ENCODE data around the gene TFDP3. TPM values are rescaled to one million over a fixed set of nuclear protein-coding genes. Genes with fewer than 3 reads are reported as not detected.

The TFDP3 gene, protein sequence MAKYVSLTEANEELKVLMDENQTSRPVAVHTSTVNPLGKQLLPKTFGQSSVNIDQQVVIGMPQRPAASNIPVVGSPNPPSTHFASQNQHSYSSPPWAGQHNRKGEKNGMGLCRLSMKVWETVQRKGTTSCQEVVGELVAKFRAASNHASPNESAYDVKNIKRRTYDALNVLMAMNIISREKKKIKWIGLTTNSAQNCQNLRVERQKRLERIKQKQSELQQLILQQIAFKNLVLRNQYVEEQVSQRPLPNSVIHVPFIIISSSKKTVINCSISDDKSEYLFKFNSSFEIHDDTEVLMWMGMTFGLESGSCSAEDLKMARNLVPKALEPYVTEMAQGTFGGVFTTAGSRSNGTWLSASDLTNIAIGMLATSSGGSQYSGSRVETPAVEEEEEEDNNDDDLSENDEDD
- total RNA-seq: not detected in 2 replicates

DNA sequence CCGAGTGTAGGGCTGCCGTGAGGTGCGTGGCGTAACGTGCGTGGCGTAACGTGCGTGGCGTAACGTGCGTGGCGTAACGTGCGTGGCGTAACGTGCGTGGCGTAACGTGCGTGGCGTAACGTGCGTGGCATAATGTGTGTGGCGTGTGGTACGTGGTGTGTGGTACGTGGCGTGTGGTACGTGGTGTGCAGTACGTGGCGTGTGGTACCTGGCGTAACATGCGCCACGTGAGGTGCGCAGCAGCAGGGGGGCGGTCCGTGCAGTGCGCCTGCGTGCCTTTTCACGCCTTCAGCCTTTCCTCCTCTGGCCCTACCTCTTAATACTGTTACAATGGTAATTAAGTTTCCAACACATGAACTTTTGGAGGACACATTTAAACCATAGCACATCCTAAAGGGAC, at the start of gene TFDP3:
Gene TFDP3, minus strand, starts transcription at position 26 of the 400 bp plus-strand sequence. CDS start 95 bp downstream, outside the sequence.
- no peak for DNase-seq (ENCODE audit: extremely low read depth, low read depth, low spot score)

DNA sequence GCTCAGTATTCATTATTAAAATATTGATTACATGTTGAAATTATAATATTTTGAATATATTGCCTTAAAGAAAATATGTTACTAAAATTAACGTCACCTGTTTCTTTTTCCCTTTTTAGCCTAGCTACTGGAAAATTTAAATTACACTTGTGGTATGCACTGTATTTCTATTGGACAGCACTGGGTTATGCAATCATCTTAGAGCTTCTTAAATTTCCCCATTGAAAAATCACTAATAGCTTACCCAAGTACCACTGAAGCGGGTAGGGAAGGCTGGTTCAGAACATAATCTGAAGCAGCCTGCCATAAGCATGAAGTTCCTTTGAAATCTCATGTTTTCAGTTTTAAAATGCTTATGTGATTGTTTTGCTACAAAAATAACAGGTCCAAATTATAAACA, 49.5 kb upstream of the TFDP3 start:
- DNase-seq (ENCODE audit: extremely low read depth, low read depth, low spot score): no peak

DNA sequence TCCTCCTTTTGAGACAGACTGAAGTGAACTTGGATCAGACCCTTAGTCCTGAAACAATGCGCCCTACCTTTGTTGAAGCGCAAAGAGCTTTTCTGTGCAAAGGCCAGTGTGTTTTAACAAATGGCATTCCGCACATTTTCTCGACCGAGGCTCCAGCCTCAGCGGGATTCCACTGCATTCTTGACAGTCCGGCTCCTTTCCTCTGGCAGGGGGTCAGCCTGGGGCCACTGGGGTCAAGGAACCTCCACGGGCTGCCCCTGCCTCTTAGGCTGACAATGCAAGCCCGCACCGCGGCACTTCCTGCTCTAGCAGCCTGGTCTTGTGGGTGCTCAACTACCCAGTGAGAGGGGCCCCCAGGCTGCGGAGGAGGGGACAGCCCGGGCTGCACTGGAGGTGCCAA, 47.2 kb upstream of the TFDP3 start:
- no peak for DNase-seq (ENCODE audit: extremely low read depth, low read depth, low spot score)

DNA sequence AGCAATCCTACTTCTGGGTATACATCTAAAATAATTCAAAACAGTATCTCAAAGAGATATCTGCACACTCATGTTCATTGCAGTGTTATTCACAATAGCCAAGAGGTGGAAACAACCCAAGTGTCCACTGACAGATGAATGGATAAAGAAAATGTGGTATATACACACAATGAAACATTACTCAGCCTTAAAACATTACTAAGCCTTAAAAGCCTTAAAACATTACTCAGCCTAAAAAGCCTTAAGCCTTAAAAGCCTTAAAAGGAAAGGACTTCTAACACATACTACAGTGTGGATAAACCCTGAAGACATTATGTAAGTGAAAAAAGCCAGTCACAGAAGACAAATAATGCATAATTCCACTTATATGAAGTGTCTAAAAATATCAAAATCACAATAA, 40.3 kb upstream of the TFDP3 start:
- no peak for DNase-seq (ENCODE audit: extremely low read depth, low read depth, low spot score)

DNA sequence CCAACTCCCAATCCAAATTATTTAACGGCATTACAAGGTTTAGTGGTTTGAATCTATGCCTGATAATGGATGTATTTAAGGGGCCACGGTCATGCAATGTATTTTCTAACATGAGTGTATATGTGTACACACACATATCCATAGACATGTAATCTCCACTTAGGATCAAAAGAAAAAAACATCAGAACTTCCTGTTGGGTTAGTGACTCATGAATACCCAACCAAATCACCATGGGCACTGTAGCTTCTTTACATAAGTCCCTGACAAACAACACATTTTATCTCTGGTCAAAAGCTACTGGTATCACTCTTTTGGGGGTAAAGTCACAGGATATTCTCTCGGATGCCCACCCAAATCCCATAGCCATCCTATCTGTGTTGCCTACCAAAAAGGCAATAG, 36.5 kb upstream of the TFDP3 start:
- no peak for DNase-seq (ENCODE audit: extremely low read depth, low read depth, low spot score)

DNA sequence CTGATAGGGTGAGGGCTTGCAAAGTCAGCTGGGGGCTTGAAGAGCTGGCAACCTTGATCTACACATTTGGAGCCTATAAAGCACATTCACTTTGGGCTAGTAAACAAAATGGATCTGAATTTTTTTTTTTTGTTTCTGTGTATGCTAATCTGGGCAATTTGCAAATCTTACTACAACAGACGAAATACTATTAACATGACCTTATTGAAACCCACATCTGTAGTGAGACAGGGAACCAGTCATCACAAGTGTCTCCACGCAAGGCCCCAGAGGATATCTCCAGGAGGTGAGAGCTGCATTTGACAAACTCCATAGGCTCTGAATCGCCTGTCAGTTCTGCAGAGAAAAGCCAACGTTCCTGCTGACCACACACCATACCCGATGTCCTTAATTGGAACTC, 33.0 kb upstream of the TFDP3 start:
- DNase-seq (ENCODE audit: extremely low read depth, low read depth, low spot score): no peak

DNA sequence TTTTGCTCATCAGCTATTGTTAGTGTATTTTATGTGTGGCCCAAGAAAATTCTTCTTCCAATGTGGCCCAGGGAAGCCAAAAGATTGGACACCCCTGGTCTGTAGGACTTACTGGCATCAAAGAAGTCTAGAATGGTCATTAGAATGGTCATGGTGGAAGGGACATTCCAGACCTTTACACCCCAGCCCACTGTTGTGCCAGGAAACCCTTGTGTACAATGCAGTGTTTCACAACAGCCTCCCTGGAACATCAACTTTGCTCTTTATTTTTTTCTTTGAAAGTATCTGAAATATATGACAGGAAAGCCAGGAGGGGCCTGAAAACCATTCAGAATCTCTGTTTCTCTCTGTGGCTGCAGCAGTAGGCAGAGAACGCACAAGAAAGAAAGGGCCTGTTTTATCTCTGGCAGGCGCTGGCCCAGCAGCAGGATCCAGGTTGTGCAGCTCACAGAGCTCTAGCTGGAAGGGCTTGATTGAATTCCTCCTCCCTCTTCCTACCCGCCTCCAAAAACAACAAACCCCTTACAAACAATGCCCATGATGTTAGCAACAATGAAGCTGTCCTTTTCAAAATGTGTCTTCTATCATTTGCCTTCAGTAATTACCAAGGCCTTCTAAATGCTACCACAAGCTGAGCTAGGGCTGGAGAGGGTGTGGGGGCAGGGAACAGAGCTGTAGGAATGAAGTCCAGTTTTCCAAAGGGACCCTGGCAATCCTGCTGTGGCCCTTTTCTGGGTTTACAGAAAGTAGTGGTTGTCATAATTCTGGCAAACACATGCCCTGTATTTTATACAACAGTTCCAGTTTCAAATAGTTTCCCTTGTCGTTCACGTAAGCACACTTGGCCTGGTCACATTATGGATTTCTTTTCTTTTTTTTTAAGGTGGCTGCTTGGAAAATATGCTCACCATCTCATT, 32.3 kb upstream of the TFDP3 start:
- DNase-seq (ENCODE audit: extremely low read depth, low read depth, low spot score): no peak

DNA sequence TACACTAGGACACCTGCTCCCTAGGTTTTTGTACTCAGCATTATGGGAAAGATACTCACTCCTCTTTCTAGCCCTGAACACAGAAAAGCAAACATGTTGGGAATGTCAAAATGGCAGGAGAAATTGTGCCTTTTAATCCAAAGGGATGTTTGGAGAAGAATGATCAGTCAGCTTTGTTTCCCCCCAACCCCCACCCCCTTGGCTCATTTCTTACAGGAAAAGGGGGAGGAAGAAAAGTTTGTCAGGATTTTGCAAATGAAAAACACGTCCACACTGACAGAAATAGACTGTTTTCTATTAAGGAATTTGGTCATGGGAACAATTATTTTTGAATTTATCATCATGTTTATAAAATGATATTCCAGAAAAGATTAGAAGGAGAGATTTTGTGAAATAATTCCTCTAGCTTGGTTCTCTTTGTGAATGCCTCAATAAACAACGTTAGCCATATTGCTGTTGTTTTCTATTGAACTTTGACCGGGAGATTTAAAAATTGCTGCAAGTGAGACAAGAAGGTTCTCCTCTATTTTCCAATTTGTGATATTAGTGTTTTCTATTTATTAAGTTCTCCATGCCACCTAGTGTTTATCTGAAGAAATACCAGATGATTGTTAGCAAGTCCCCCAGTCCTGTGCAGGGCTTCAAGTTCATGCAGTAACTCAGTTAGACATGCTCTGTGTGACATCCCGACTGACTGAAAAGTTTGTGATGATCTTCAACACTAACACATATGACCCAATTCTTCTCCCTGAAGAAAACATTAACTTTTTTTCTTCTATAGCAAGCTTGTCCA, 31.3 kb upstream of the TFDP3 start:
- no peak for DNase-seq (ENCODE audit: extremely low read depth, low read depth, low spot score)

DNA sequence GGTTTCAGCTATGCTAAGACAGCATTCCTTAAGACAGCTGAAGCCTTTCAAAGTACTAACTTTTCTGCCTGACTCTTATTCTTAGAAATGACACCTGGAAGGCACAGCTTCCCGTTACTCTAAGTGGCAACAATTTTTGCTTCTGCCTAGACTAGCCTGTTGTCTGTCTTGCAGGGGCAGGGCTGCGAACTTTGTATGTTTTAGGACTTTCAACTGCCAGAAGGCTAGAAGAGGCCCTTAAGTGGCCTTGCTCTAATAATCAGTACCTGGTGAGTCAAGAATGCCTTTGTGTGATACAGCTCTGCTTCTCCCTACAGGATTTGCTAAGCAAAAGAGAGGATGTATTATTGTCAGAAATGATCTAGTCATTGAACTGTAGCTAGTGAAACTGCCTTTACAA, 30.0 kb upstream of the TFDP3 start:
- DNase-seq (ENCODE audit: extremely low read depth, low read depth, low spot score): no peak

DNA sequence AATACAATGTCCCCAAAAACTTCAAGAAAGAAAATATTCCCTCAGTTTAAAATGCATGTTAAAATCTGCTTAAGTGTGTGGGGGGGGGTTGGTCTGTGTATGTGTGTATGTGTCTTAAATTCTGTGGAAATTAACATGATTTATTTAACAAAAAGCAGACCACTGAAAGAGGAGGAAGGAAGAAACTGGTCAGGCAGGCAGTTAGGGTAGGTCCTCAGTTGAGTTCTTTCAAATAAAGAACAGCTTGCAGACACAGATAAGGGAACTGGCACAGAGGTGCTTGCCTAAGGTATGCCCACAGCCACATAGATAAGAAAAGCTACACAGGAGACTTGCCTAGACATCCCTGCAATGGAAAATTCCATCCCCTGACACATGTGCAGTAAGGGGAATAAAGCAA, 28.8 kb upstream of the TFDP3 start:
- DNase-seq (ENCODE audit: extremely low read depth, low read depth, low spot score): no peak

DNA sequence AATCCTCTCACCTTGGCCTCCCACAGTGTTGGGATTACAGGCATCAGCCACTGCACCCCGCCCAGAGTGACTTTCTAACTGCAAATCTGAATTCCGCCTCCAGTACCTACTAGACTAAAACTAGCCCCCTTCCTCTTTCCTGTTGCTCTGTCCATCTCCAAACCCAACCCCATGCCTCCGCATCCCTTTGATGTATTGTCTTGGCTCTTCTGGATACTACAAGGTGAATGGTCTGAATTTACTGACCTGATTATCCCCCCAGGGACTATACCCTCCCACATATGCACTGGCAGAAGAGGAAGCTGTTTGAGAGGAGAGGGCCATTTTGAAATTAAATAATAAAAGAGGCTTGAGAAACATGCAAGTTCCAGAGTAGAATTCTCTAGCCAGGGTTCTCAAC, 17.7 kb upstream of the TFDP3 start:
- DNase-seq (ENCODE audit: extremely low read depth, low read depth, low spot score): no peak

DNA sequence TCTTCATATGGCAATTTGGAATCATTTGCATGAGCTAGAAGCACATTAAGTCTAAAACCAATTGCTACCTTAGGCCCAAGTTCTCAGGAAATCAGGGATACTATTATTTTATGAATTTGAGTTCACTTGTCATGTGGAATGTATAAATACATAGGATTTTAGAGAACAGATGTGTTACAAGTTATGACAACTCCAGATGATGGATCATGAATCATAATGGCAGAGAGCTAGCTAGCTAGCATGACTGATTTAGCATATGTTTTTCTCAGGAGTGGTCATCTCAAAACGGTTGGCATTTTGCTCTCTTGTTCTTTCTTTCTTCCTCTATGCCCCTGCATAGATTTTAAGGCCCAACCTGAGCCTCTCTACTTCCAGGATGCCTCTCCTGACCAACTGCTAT, 14.2 kb upstream of the TFDP3 start:
- DNase-seq (ENCODE audit: extremely low read depth, low read depth, low spot score): no peak

DNA sequence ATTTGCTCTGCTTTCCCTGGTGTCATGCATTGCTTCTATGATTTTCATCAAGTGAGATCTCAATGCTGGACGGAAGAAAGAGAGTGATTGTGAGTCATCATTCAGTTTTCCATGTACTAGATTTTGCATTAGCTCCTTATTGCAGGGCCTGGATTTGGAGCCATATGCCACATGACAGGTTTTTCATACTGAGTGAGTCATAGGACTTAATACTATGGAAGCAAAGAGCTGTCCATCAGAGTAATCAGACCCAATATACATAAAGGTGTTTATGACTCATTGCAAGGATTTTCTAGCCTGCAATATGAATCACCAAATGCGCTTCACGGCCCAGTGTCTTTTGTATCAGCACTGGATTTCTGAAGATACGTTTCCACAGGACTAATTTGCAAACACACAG, 11.2 kb upstream of the TFDP3 start:
- DNase-seq (ENCODE audit: extremely low read depth, low read depth, low spot score): no peak

DNA sequence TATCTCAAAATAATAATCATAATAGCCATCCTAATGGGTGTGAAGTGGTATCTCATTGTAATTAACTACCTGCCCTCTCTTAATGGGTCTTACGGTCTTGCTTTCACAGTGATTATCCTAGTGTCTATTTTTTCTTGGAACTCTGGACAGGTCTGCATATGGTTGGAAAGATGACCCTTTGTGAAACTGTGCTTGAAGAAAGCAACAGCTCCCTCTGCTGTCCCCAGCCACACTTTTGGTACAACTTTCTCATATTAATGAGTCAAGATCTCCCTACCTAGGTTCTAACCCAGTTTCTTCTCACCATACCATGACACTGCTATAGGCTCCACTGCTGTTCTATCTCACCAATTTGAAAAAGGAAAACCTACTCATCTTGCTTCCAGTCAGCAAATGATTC, 2.4 kb downstream of the TFDP3 start:
- no peak for DNase-seq (ENCODE audit: extremely low read depth, low read depth, low spot score)

DNA sequence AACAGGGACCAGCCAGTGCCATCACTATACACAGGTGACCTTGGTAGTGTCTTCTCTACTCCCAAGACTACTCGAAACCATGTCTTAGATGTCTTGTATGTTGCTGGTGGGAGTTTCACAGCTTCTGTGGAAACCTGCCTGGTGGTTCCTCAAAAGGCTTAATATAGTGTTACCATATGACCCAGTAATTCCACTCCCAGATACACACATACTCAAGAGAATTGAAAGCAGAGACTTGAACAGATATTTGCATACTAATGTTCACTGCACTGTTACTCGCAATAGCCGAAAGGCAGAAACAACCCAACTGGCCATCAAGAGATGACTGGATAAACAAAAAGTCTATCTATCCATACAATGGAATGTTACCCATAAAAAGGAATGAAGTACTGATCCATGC, 3.1 kb downstream of the TFDP3 start:
- no peak for DNase-seq (ENCODE audit: extremely low read depth, low read depth, low spot score)

DNA sequence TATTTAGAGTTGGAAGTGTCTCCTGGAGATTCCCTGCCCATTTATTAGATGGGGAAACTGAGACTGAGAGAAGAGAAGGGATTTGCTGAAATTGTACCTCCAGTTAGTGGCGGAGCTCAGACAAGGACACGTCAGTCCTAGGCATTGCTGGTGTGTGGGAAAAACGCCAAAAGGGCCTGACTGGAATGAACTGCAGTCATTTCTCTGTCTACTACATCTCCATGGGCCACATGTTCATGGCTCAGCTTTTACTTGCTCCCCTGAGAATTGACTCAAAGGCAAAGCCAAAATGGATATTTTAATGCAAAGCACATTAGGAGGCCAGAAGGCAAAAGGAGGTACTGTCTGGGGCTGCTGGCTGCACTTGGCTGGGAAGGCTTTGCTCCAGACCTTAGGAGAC, 3.9 kb downstream of the TFDP3 start:
- DNase-seq (ENCODE audit: extremely low read depth, low read depth, low spot score): no peak

DNA sequence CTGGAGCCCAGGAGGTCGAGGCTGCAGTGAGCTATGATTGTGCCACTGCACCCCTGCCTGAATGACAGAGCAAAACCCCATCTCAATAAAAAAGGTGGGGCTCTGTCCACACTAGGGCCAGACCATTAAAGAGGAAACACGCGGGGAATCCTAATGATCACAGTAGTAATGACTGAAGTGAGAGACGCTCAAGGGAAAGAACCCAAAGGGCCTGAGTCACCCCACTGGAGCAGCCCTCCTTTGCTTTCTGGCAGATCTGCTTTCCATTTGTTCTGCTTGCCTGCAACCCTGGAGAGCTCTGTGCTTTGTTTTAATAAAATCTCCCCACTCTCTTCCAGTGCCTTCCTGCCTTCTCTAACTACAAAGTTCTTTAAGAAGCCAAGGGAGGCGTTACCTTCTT, 5.0 kb downstream of the TFDP3 start:
- DNase-seq (ENCODE audit: extremely low read depth, low read depth, low spot score): no peak

DNA sequence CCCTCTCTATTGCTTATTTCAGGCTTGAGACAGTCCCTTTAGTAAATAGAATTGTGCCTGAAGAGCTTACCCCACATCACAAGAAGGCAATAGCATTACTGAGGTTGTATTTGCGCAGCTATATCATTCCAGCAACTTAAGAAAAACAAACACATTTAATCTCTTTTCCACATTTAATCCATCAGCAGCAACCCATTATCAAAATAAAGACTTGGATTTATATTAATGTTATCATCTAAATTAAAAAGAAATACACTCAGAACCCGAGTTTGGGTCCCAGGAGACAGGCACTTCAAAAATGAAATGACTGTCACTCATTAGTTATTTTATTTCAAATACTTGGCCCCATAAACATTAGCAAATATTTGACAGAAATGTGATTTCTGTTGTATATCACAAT, 10.4 kb downstream of the TFDP3 start:
- DNase-seq (ENCODE audit: extremely low read depth, low read depth, low spot score): no peak

DNA sequence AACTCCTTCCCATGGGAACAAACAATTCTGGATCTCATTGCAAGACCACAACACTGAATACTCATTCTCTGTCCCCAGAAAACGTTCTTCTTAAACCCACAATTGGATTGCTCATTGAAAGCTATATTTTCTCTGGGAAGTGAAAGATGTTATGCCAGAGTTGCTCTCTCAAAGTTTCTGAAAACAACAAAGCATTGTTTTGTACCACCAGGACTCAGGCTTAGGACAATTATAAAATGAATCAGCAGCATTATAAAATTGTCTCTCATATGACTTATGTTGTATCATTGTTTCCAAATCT, 26.5 kb downstream of the TFDP3 start:
- no peak for DNase-seq (ENCODE audit: extremely low read depth, low read depth, low spot score)

DNA sequence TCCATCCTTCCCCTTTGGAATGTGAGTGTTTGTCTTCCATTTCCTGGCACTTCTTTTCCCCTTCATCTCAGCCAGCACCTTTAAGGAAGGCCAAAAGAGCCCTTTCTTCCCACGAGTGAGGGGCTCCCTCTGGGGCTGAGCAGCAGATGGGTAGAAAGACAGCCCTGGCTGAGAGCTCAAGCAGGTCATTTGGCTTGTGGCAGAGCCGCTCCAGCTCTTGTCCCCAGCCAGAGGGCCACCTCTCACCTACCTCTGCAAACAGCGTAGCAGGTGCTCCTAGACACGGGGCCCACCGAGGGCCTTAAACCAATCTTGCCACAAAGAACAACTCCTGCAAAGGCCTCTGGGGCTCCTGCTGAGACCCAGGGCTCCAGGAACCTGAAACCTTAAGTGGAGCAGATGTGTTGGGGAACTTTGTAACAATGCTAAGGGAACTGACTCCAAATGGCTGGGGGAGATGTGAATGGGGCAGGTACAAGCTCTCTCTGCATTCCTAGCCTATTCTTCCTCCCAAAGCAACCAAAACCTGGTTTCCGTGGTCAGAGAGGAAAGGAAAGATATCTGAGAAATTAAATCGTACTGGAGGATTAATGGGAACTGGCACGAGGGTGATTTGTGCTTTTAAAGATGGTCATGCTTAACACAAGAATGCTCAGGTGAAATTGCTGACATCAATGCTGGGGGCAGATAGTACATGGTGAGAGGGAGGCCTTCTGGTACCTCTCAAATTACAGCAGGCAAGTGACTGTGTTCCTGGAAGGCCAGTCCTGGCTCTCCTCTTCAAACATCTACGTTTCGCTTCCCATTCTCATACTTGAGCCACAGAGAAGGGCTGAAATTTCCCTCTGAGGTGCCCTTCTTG, 27.0 kb downstream of the TFDP3 start:
- no peak for DNase-seq (ENCODE audit: extremely low read depth, low read depth, low spot score)

All from glomerular endothelial cell (primary cell).